ENCODE measurements around the gene CALR3.
"Not testable (repeated sequence)": the region's sequence is repeated elsewhere in the genome, so short reads cannot be mapped to it uniquely, and the experiment has no call there.

Gene CALR3

DNA sequence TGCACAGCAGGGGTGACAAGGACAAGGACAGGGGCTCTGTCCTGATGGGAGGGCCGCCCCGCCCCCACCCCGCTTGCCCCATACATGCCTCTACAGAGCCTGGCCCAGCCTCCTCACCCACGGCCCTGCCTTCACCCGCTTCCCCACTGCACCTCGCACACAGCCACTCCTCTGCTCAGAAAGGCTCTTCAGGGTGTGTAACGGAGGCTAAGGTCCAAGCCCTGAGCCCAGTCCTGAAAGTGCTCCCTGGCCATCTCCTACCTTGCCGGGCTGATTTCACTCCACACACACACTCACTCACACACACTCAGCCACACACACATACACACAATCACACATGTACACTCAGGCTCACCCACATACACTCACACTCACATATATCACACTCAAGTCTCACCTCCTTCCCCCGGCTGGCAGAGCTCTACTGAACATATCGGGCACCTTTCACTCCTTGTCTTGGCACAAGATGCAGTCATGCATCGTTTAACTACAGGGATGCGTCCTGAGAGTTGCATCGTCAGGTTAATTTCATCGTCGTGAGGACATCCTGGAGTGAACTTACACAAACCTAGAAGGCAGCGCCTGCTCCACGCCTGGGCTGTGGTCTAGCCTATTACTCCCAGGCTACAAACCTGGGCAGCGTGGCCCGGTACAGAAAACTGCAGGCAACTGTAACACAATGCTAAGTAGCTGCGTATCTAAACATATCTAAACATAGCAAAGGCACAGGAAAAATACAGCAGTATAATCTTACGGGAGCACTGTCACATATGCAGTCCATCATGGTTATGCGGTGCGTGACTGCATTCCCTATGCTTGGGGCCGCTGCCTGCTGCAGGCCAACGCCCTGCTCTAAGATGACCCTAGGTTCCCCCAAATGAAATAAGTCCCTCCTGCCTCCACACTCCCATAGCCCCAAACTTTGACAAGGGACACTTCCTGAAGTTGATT is 37.3 kb downstream of the CALR3 start:
- no peaks in the 10 kb centered on the region for H3K27me3 Mint-ChIP-seq
- H3K36me3 Mint-ChIP-seq = no peaks in the 10 kb centered on the region
- H3K4me3 Mint-ChIP-seq = peak overlapping the region; percentile 28
- H3K9me3 Mint-ChIP-seq (ENCODE audit: low read depth) = no peaks in the 10 kb centered on the region
- H3K27ac Mint-ChIP-seq = peak overlapping the region; percentile 36
- peaks cover 55% of the 10 kb centered on the region for H3K4me1 Mint-ChIP-seq (ENCODE audit: low read depth)

DNA sequence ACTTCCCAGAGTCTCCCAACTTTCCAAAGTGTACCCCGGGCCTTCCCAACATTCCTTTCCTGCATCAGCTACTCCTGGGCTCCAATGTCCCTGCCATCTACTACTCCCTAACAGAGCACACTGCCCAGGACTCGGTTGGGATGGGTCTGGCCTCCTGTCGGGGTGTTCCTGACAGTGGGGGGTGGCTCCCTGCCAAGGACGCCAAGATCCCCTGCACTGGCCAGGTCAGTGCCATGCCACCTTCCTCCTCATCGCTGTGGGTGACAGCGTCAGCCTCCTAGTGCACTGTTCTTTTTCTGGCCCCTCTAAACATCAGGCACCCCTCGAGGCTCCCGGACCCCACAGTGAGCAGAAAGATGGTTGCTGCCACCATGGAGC is 38.0 kb downstream of the CALR3 start:
- Mint-ChIP-seq H3K27ac (peak overlapping the region; percentile 7), H3K4me3 (peak overlapping the region; percentile 28), H3K36me3 (no peaks in the 10 kb centered on the region), H3K4me1 (ENCODE audit: low read depth) (peaks cover 48% of the 10 kb centered on the region), H3K27me3 (no peaks in the 10 kb centered on the region), H3K9me3 (ENCODE audit: low read depth) (no peaks in the 10 kb centered on the region)

DNA sequence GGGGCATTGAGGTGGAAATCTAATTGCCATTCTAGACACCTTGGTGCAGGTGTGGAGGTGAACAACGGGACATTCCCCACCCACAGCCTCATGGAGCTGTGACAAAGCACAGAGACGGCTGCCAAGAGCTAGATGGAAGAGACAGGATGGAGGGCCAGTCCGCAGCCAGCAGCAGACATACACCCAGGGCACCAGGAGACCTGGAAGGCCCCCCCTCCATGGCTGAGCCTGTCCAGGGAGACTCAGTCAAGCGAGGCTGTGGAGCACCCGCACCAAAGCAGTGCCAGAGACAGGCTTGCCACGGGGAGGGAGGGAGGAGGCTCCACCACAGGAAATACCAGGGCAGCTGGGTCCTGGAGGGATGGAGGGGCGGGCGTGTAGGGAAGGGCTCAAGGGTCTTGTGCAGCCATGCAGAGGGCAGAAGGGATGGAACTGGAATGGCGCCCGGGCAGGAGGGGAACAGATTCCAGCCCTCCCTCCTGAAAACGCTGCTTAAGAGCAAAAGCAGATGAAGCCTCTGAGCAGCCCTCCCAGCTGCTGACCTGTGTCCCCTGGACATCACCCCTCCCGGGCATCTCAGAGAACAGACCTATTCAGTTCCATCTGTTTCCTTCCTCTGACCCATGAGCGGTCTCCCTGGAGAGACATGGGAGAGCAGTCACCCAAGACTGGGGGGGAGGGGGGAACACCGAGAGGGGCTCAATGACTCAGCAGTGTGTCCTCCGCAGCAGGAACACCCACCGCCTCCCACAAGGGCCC is 38.6 kb downstream of the CALR3 start:
- no peaks in the 10 kb centered on the region for H3K9me3 Mint-ChIP-seq (ENCODE audit: low read depth)
- H3K27ac Mint-ChIP-seq = peak overlapping the region; percentile 0
- H3K36me3 Mint-ChIP-seq = no peaks in the 10 kb centered on the region
- no peaks in the 10 kb centered on the region for H3K27me3 Mint-ChIP-seq
- H3K4me3 Mint-ChIP-seq = peak overlapping the region; percentile 12
- H3K4me1 Mint-ChIP-seq (ENCODE audit: low read depth) = peaks cover 46% of the 10 kb centered on the region

DNA sequence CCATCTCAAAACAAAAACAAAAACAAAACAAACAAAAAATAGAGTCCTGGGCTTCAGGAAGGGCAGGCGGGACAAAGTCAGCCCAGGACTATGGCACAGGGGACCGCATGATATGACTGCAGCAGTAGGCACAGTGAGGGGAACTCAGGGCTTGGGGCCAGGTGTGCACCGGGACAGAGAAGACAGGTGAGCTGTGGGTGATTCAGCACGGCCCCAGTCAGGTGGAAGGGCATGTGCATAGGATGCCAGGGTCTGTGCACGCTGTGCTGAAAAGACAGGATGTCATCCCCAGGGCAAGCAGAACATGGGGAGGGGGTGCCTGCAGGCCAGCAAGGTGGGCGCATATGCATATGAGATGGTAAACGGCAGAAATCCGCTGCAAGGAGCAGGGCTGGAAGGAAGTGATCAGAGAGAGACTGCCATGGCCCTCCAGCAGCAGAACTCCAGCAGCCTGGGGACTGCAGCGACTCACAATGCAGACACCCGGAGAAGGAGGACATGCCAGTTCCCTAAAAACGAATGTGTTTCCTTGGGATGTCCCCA is 39.2 kb downstream of the CALR3 start:
- Mint-ChIP-seq H3K4me3 (peak overlapping the region; percentile 56), H3K9me3 (ENCODE audit: low read depth) (no peaks in the 10 kb centered on the region), H3K27ac (peak overlapping the region; percentile 0), H3K27me3 (no peaks in the 10 kb centered on the region), H3K36me3 (no peaks in the 10 kb centered on the region), H3K4me1 (ENCODE audit: low read depth) (peaks cover 46% of the 10 kb centered on the region)

DNA sequence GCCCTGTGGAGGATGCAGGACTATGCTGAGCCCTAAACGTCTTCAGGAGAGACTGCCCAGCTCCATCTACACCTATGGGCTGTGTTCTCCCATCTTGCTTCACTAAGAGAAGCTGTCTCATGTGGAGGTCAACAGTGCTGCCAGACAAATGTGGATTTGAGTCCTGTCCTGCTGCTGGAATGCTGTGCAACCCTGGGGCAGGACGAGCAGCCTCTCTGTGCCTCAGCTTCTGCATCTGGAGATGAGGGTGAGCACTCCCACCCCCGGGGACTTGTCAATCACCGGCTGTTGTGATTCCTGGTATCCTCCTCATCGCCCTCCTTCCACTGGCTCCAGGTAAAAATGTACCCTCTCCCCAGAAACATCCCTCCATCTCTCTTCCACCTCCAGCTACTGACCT is 40.5 kb downstream of the CALR3 start:
- Mint-ChIP-seq H3K36me3 (no peaks in the 10 kb centered on the region), H3K27ac (no peak overlapping the region)

DNA sequence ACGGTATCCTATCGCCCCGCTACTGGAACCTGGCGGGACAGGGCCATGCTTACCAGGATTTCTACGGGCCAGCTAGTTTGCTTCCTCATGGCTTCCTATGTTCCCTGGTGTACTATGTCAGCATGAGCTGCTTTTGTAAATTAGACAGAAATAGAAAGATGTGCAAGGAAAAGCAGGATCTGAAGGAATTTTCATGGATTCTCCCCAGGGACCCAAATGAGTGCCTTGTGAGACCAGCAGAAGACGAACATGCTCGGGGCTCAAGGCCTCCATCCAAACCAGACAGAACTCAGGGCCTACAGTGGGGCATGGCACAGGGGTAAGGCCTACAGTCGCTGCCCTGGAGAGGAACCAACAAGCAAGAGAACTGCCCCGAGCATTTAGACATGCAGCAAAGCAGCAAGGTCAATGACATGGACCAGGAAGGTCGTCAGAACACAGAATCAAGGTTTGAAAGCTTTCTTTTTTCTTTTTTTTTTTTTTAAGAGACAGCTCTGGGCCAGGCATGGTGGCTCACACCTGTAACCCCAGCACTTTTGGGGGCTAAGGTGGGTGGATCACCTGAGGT is 41.5 kb downstream of the CALR3 start:
- H3K4me3 Mint-ChIP-seq = no peak overlapping the region
- H3K9me3 Mint-ChIP-seq (ENCODE audit: low read depth) = peaks cover 3% of the 10 kb centered on the region
- H3K27ac Mint-ChIP-seq = no peak overlapping the region
- H3K36me3 Mint-ChIP-seq = peaks cover 3% of the 10 kb centered on the region
- H3K27me3 Mint-ChIP-seq = no peaks in the 10 kb centered on the region
- peaks cover 44% of the 10 kb centered on the region for H3K4me1 Mint-ChIP-seq (ENCODE audit: low read depth)

More for the DNA sequence above, 40.5 kb downstream of the CALR3 start:
- no peaks in the 10 kb centered on the region for H3K27me3 Mint-ChIP-seq
- H3K9me3 Mint-ChIP-seq (ENCODE audit: low read depth) = no peaks in the 10 kb centered on the region
- H3K4me1 Mint-ChIP-seq (ENCODE audit: low read depth) = peaks cover 46% of the 10 kb centered on the region
- no peak overlapping the region for H3K4me3 Mint-ChIP-seq

DNA sequence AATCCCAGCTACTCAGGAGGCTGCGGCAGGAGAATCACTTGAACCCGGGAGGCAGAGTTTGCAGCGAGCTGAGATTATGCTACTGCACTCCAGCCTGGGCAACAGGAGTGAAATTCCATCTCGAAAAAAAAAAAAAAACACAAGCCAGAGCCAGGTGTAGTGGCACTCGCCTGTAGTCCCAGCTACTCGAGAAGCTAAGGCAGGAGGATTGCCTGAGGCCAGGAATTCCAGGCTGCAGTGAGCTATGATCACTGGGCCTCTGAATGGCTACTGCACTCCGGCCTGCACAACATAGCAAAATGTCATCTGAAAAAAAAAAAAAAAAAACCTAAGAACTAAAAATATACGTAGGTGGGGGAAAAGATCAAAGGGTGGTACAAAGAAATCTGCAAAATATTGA is 43.6 kb downstream of the CALR3 start:
- Mint-ChIP-seq H3K36me3 (peaks cover 7% of the 10 kb centered on the region), H3K4me1 (ENCODE audit: low read depth) (peaks cover 41% of the 10 kb centered on the region), H3K9me3 (ENCODE audit: low read depth) (peaks cover 3% of the 10 kb centered on the region), H3K4me3 (no peak overlapping the region), H3K27ac (no peak overlapping the region), H3K27me3 (no peaks in the 10 kb centered on the region)

DNA sequence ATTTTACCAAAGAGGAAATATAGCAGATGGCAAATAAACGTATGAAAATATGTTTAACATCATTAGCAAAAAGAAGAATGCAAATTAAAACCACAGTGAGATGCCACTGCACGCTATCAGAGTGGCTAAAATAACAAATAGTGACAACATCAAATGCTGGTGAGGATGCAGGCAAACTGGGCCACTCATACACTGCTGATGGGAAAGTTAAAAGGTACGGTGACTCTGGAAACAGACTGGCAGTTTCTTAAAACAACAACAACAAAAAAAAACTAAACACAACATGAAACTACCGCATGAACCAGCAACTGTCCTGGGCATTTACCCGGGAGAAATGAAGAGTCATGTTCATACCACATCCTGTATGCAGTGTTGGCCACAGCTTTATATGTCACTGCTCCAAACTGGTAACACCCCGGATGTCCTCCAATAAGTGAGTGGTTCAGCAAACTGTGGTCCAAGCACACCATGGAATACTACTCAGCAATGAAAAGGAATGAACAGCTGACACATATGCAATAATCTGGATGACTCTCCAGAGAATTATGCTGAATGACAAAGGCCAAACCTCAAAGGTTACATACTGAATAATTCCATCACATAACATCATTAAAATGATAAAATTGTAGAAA is 46.5 kb downstream of the CALR3 start:
- Mint-ChIP-seq H3K9me3 (ENCODE audit: low read depth) (peaks cover 3% of the 10 kb centered on the region), H3K27ac (peak overlapping the region; percentile 72), H3K4me1 (ENCODE audit: low read depth) (peaks cover 54% of the 10 kb centered on the region), H3K4me3 (peak overlapping the region; percentile 5), H3K27me3 (no peaks in the 10 kb centered on the region), H3K36me3 (peaks cover 7% of the 10 kb centered on the region)

DNA sequence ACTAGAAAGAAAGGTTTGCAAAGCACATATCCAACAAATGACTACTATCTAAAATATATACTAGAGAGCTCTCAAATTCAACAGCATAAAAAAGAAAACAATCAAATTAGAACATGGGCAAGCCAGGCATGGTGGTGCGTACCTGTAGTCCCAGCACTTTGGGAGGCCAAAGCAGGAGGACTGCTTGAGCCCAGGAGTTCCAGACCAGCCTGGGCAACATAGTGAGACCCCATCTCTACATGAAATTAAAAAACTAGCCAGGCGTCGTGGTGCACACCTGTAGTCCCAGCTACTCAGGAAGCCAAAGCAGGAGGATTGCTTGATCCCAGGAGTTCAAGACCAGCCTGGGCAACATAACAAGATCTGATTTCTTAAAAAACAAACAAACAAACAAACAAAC is 47.1 kb downstream of the CALR3 start:
- not testable (repeated sequence) for H3K9me3 Mint-ChIP-seq (ENCODE audit: low read depth); H3K27me3 Mint-ChIP-seq; H3K36me3 Mint-ChIP-seq
- Mint-ChIP-seq H3K27ac (peak overlapping the region; percentile 72), H3K4me3 (peak overlapping the region; percentile 5), H3K4me1 (ENCODE audit: low read depth) (peaks cover 57% of the 10 kb centered on the region)

DNA sequence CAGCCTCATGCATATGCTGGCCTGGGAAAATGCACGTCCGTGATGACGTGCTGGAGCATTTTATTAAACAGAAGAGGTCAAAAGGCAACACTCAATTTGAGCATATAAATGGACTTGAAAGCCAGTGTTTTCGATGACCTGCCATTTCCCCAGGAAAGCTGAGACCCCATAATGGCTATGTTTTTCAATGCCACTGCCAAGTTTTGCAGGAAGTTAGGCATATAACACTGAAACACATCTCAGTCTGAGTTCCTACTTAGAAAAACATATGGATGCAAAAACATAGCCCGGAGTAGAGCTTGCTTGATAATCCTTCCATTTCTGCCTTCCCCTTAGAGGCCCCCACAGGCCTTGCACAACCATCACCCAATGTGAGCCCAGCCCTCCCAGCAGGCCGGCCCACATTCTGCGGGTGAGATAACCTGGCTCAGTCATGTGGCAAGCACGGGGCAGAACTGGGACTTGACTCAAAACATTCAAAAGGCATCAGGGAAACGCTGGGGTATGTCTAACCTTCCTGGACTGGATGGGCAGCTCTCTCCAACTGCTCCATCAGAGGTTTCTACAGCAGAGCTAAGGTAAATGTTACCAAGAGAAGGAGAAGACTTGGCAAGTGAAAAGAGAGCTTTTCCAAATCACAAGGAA is 49.1 kb downstream of the CALR3 start:
- Mint-ChIP-seq H3K27me3 (no peaks in the 10 kb centered on the region), H3K4me3 (peak overlapping the region; percentile 40), H3K4me1 (ENCODE audit: low read depth) (peaks cover 59% of the 10 kb centered on the region)

DNA sequence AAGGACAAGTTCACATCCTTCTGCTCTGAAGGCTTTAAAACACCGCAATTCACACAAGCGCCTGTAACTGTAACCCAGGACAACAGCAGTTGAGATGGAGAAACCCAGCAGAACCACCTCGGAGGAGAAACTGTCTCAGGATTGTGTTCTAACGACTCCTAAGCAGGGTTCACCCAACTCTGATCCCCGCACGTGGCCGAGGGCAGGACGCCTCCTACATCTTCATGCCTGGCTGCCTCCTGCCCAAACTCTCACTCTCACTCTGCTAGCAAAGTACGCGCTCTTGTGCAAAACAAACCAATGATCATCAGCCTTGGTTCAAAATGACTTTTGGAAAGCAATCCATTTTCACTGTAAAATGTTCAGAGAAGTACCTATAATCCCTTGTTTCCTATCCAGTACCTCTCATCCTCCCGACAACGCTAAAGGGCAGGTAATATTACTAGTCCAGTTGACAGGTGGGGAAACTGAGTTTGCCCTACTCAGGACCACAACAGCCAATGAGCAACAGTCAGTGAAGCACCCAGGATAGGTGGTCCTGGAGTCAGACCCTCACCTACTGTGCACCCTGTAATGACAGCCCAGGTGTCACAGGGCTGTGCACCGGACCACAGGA is 49.8 kb downstream of the CALR3 start:
- H3K9me3 Mint-ChIP-seq (ENCODE audit: low read depth) = peaks cover 3% of the 10 kb centered on the region
- H3K27me3 Mint-ChIP-seq = no peaks in the 10 kb centered on the region
- no peak overlapping the region for H3K4me3 Mint-ChIP-seq
- H3K36me3 Mint-ChIP-seq = peaks cover 7% of the 10 kb centered on the region
- peaks cover 59% of the 10 kb centered on the region for H3K4me1 Mint-ChIP-seq (ENCODE audit: low read depth)
- H3K27ac Mint-ChIP-seq = peak overlapping the region; percentile 22

More for the DNA sequence above, 49.1 kb downstream of the CALR3 start:
- Mint-ChIP-seq H3K27ac (peak overlapping the region; percentile 77), H3K36me3 (peaks cover 7% of the 10 kb centered on the region), H3K9me3 (ENCODE audit: low read depth) (peaks cover 3% of the 10 kb centered on the region)

DNA sequence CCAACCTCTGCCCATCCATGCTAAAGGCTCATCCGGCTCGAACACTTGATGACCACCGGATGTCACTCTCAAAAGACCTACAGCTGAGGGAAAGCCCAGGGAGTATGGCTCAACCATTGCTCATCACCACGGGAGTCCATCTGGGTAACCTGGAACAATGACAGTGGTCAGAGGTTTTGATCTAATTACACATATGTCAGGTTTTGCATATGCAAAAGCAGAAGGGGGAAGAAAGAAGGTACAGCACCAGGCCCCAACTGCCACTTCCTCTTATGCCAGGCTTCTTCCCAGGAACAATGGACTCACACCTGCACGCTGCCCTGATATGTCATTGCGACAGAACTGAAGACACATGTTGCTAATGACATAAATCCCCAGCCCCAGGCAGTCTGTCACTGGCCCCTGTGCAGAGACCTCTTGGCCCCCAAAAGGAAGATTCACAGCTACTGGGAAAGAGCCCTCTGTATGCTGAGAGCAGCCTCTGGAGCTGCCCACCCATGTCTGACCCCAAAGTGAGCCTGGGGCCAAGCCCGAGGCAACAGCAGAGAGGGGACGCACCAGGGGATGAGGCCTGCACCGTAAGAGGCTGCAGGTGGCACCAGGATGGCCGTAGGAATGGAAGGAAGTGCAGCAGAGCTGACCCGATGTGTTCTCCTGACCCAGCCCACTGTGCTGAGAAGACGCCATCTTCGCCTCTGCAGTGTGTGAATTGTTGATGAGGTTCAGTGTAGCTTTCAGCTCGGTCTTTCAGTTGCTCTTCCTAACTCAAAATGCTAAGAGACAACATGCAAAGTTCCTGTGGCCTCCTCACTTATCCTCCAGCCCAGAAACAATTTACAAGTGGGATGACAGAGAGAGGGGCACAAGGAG is 50.5 kb downstream of the CALR3 start:
- peak overlapping the region; percentile 1 for H3K27ac Mint-ChIP-seq
- H3K4me1 Mint-ChIP-seq (ENCODE audit: low read depth) = peaks cover 55% of the 10 kb centered on the region
- peaks cover 3% of the 10 kb centered on the region for H3K9me3 Mint-ChIP-seq (ENCODE audit: low read depth)
- H3K36me3 Mint-ChIP-seq = peaks cover 7% of the 10 kb centered on the region
- H3K27me3 Mint-ChIP-seq = no peaks in the 10 kb centered on the region
- H3K4me3 Mint-ChIP-seq = no peak overlapping the region

DNA sequence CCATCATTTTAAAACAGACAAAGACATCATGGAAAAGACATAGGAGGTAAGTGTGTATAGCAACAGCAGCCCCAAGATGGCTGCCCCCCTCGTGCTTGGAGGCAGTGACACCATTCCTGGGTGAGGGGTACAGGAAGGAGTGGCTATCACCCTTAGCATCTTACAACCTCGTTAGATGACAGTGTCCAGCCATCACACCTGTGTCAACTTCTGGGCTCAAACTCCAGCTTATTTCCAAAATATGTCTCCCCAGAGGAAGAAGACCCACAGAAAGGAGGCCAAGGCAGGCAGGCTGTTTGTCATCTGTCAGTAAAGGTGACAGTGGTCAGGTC is 51.7 kb downstream of the CALR3 start:
- Mint-ChIP-seq H3K4me3 (no peak overlapping the region), H3K9me3 (ENCODE audit: low read depth) (no peaks in the 10 kb centered on the region), H3K4me1 (ENCODE audit: low read depth) (peaks cover 48% of the 10 kb centered on the region), H3K27ac (no peak overlapping the region), H3K27me3 (no peaks in the 10 kb centered on the region), H3K36me3 (peaks cover 2% of the 10 kb centered on the region)
